ENCODE data around the gene TRAP1. TPM values are rescaled to one million over a fixed set of nuclear protein-coding genes. Genes with fewer than 3 reads are reported as not detected.
"Not testable (repeated sequence)": the region's sequence is repeated elsewhere in the genome, so short reads cannot be mapped to it uniquely, and the experiment has no call there.

Gene TRAP1
- polyA plus RNA-seq, 1 donor: 94.9 TPM

GRCh38 chr16:3736116-3736515, 18.8 kb upstream of the TRAP1 start:
- no peak for DNase-seq (ENCODE audit: low read depth)

GRCh38 chr16:3735541-3735940, 18.2 kb upstream of the TRAP1 start:
- DNase-seq (ENCODE audit: low read depth): no peak

GRCh38 chr16:3734758-3735221, 17.5 kb upstream of the TRAP1 start:
- DNase-seq (ENCODE audit: low read depth): no peak

- no peak for DNase-seq (ENCODE audit: low read depth)
Measured at GRCh38 chr16:3734084-3734757, 16.9 kb upstream of the TRAP1 start.

GRCh38 chr16:3732171-3732570, 14.8 kb upstream of the TRAP1 start:
- DNase-seq (ENCODE audit: low read depth): no peak

- DNase-seq (ENCODE audit: low read depth): no peak
Measured at GRCh38 chr16:3731126-3731935, 14.0 kb upstream of the TRAP1 start.

- DNase-seq (ENCODE audit: low read depth): no peak
Measured at GRCh38 chr16:3730161-3731125, 13.1 kb upstream of the TRAP1 start.

- DNase-seq (ENCODE audit: low read depth): no peak
Measured at GRCh38 chr16:3729161-3730112, 12.1 kb upstream of the TRAP1 start.

- DNase-seq (ENCODE audit: low read depth): no peak
Measured at GRCh38 chr16:3728424-3729160, 11.3 kb upstream of the TRAP1 start.

- DNase-seq (ENCODE audit: low read depth): no peak
Measured at GRCh38 chr16:3727806-3728381, 10.6 kb upstream of the TRAP1 start.

- no peak for DNase-seq (ENCODE audit: low read depth)
Measured at GRCh38 chr16:3726021-3726687, 8.8 kb upstream of the TRAP1 start.

GRCh38 chr16:3725276-3725675, 8.0 kb upstream of the TRAP1 start:
- no peak for DNase-seq (ENCODE audit: low read depth)

- DNase-seq (ENCODE audit: low read depth): no peak
Measured at GRCh38 chr16:3722508-3722907, 5.2 kb upstream of the TRAP1 start.

GRCh38 chr16:3720418-3720817, 3.1 kb upstream of the TRAP1 start:
- DNase-seq (ENCODE audit: low read depth): no peak

- no peak for DNase-seq (ENCODE audit: low read depth)
Measured at GRCh38 chr16:3718628-3719027, 1.3 kb upstream of the TRAP1 start.

- DNase-seq (ENCODE audit: low read depth): no peak
Measured at GRCh38 chr16:3718019-3718391, 681 bp upstream of the TRAP1 start.

- DNase-seq (ENCODE audit: low read depth): no peak
Measured at GRCh38 chr16:3716831-3717234, 491 bp downstream of the TRAP1 start.

GRCh38 chr16:3715430-3715829, 1.9 kb downstream of the TRAP1 start:
- DNase-seq (ENCODE audit: low read depth): no peak

- not testable (repeated sequence) for DNase-seq (ENCODE audit: low read depth)
Measured at GRCh38 chr16:3714378-3714777, 2.9 kb downstream of the TRAP1 start.
